HepG2 (cell line): ENCODE data around the gene S100A6. TPM values are rescaled to one million over a fixed set of nuclear protein-coding genes. Genes with fewer than 3 reads are reported as not detected.

Experiments
- AKAP8 ChIP-seq: sonication (generic); formaldehyde crosslinking; IDR thresholded peaks from 2 replicates; pipeline ENCODE4 v1.5.1; 2020; ENCODE audit warnings: mild to moderate bottlenecking, missing genetic modification reagents
- CCAR2 ChIP-seq: fragments of 200-400 bp; formaldehyde crosslinking; optimal IDR thresholded peaks from 2 replicates; pipeline ENCODE3; 2018; ENCODE audit warnings: low read depth, mild to moderate bottlenecking, low read length, moderate library complexity
- DDIT3 ChIP-seq: sonication (generic); formaldehyde crosslinking; IDR thresholded peaks from 2 replicates; pipeline ENCODE4 v1.4.0; 2020; ENCODE audit warnings: mild to moderate bottlenecking, missing genetic modification reagents
- MAZ ChIP-seq, 2 experiments: sonication (generic) in 1 of 2; formaldehyde crosslinking in 1 of 2; IDR thresholded peaks; 2 replicates each; pipeline versions ENCODE4 v1.5.0 to v1.6.1; 2012 to 2020; ENCODE audit warnings: low read depth in 2 of 2, mild to moderate bottlenecking in 2 of 2, borderline replicate concordance in 1 of 2, improper control_type of control experiment in 1 of 2, low read length in 1 of 2, missing genetic modification reagents in 1 of 2, moderate library complexity in 1 of 2
- NRL ChIP-seq: sonication (generic); formaldehyde crosslinking; IDR thresholded peaks from 2 replicates; pipeline ENCODE4 v1.5.0; 2020; ENCODE audit warnings: missing genetic modification reagents, mild to moderate bottlenecking, moderate library complexity, borderline replicate concordance
- RARA ChIP-seq: IDR thresholded peaks from 2 replicates; pipeline ENCODE4 v1.6.1; 2016; ENCODE audit warnings: missing genetic modification reagents, missing compliant biosample characterization
- RERE ChIP-seq: IDR thresholded peaks from 2 replicates; pipeline ENCODE4 v1.6.1; 2016; ENCODE audit warnings: low read depth, missing genetic modification reagents, missing compliant biosample characterization
- ZGPAT ChIP-seq: IDR thresholded peaks from 2 replicates; pipeline ENCODE4 v1.6.1; 2016; ENCODE audit warnings: mild to moderate bottlenecking
- ZNF33A ChIP-seq: sonication (generic); formaldehyde crosslinking; IDR thresholded peaks from 2 replicates; pipeline ENCODE4 v1.5.1; 2020; ENCODE audit warnings: missing genetic modification reagents, mild to moderate bottlenecking, moderate library complexity, borderline replicate concordance
- ZNF510 ChIP-seq: sonication (generic); formaldehyde crosslinking; IDR thresholded peaks from 2 replicates; pipeline ENCODE4 v1.4.0; 2020; ENCODE audit warnings: low read depth, mild to moderate bottlenecking, missing genetic modification reagents
- ZNF768 ChIP-seq: sonication (generic); formaldehyde crosslinking; IDR thresholded peaks from 2 replicates; pipeline ENCODE4 v1.4.0; 2020; ENCODE audit warnings: missing genetic modification reagents
- polyA plus RNA-seq, 8 experiments: library from polyadenylated mRNA; depleted of rRNA in 3 of 8; stranded (reverse) in 7 of 8; unstranded in 1 of 8; fragments of >200 nt; fragmentation: Illumina TruSeq in 4 of 8; extraction: Trizol in 4 of 8; gene quantifications; 2 replicates each; pipeline versions ENCODE4 v1.2.1 to v1.2.3, GENCODE V29; 2011 to 2016; ENCODE audit warnings: low read depth in 4 of 8, missing spikeins in 1 of 8, mixed read lengths in 1 of 8; ENCODE audit not compliant: insufficient read depth in 1 of 8
- total RNA-seq, 5 experiments: library from RNA; depleted of rRNA; stranded (reverse); fragments of >200 nt; fragmentation: Illumina TruSeq; extraction: Trizol; gene quantifications; 2 replicates each; pipeline ENCODE4 v1.2.3, GENCODE V29; 2016; ENCODE audit warnings: low read depth in 1 of 5
- TF ChIP-seq, protein P1 (sequence below): sonication (generic); formaldehyde crosslinking; IDR thresholded peaks from 2 replicates; pipeline ENCODE4; 2020; ENCODE audit warnings: missing genetic modification reagents, mild to moderate bottlenecking, borderline replicate concordance
- TF ChIP-seq, protein P2 (sequence below), 2 experiments: sonication (generic) in 1 of 2; formaldehyde crosslinking in 1 of 2; IDR thresholded peaks; 2 replicates each; pipeline versions ENCODE4 v1.5.1 to v1.6.1; 2011 to 2020; ENCODE audit warnings: borderline replicate concordance in 1 of 2, low read depth in 1 of 2, low read length in 1 of 2, mild to moderate bottlenecking in 1 of 2, missing genetic modification reagents in 1 of 2, moderate library complexity in 1 of 2

S100A6 gene
- total and polyA plus RNA-seq, 2 of the 13 experiments (the other 11 are each of a cell fraction or from before 2014, with no cell fraction given), result 72.9 to 85.0 TPM

- TF ChIP-seq, protein P1, sequence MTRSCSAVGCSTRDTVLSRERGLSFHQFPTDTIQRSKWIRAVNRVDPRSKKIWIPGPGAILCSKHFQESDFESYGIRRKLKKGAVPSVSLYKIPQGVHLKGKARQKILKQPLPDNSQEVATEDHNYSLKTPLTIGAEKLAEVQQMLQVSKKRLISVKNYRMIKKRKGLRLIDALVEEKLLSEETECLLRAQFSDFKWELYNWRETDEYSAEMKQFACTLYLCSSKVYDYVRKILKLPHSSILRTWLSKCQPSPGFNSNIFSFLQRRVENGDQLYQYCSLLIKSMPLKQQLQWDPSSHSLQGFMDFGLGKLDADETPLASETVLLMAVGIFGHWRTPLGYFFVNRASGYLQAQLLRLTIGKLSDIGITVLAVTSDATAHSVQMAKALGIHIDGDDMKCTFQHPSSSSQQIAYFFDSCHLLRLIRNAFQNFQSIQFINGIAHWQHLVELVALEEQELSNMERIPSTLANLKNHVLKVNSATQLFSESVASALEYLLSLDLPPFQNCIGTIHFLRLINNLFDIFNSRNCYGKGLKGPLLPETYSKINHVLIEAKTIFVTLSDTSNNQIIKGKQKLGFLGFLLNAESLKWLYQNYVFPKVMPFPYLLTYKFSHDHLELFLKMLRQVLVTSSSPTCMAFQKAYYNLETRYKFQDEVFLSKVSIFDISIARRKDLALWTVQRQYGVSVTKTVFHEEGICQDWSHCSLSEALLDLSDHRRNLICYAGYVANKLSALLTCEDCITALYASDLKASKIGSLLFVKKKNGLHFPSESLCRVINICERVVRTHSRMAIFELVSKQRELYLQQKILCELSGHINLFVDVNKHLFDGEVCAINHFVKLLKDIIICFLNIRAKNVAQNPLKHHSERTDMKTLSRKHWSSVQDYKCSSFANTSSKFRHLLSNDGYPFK (CRISPR knock-in tag), result no peak
- no peak for TF ChIP-seq DDIT3 (CRISPR knock-in tag)
- TF ChIP-seq RARA (CRISPR knock-in tag), result no peak
- peak; percentile 59 for TF ChIP-seq ZGPAT (CRISPR knock-in tag)
- TF ChIP-seq ZNF510 (CRISPR knock-in tag), result no peak
- no peak for TF ChIP-seq CCAR2
- TF ChIP-seq NRL (CRISPR knock-in tag), result no peak
- no peak for TF ChIP-seq AKAP8 (CRISPR knock-in tag)
- TF ChIP-seq, protein P2, sequence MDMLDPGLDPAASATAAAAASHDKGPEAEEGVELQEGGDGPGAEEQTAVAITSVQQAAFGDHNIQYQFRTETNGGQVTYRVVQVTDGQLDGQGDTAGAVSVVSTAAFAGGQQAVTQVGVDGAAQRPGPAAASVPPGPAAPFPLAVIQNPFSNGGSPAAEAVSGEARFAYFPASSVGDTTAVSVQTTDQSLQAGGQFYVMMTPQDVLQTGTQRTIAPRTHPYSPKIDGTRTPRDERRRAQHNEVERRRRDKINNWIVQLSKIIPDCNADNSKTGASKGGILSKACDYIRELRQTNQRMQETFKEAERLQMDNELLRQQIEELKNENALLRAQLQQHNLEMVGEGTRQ (IDR thresholded peaks at IDR 0.05; ENCODE audit: low read depth, low read length), result no peak
- TF ChIP-seq, protein P2 (CRISPR knock-in tag; IDR thresholded peaks at IDR 0.05; ENCODE audit: borderline replicate concordance), result no peak
- 0 out of 2 replicates have a peak, but pooled peaks have one; percentile 14 for TF ChIP-seq RERE
- TF ChIP-seq MAZ (IDR thresholded peaks at IDR 0.05; ENCODE audit: borderline replicate concordance, low read depth, low read length), result no peak; the same call in 1 of the 2 replicates
- TF ChIP-seq MAZ (CRISPR knock-in tag; IDR thresholded peaks at IDR 0.05; ENCODE audit: low read depth), result peak; percentile 77
- no peak for TF ChIP-seq ZNF768
- TF ChIP-seq ZNF33A (CRISPR knock-in tag), result no peak
These were observed 9.6 kb upstream of the S100A6 start, which contains the start of gene S100A4 (continued) for GRCh38 chr1:153545067-153546055.
